ENCODE results near the gene SEC11A.

GRCh38 chr15:84702961-84703482, 12.9 kb downstream of the SEC11A start:
- no peak for TF ChIP-seq CTCF (IDR thresholded peaks at IDR 0.05; ENCODE audit: poor library complexity)
- TF ChIP-seq EZH2 (IDR thresholded peaks at IDR 0.05; ENCODE audit: borderline replicate concordance), result no peak
- no peak for TF ChIP-seq EZH2phosphoT487 (IDR thresholded peaks at IDR 0.05; ENCODE audit: low read depth, severe bottlenecking, unreplicated experiment)

Data from hepatocyte (in vitro differentiated cells).